Measurements from ENCODE around the gene TNFSF12.
A peak's percentile ranks its signal among the peaks of the same experiment; 100 is the strongest.

Gene TNFSF12

GRCh38 chr17:7544911-7545310, 3.9 kb upstream of the TNFSF12 start:
- DNase-seq (ENCODE audit: low read depth in 3 of 3): no peak

GRCh38 chr17:7549401-7550055, 670 bp downstream of the TNFSF12 start:
- peak in 1 of 3 experiments; percentile 37 for DNase-seq (ENCODE audit: low read depth in 3 of 3)

- no peak for DNase-seq (ENCODE audit: low read depth in 3 of 3)
Measured at GRCh38 chr17:7550344-7550743, 1.5 kb downstream of the TNFSF12 start.

GRCh38 chr17:7551396-7551795, 2.5 kb downstream of the TNFSF12 start:
- DNase-seq (ENCODE audit: low read depth in 3 of 3): no peak

- DNase-seq (ENCODE audit: low read depth in 3 of 3): no peak
Measured at GRCh38 chr17:7552621-7553051, 3.8 kb downstream of the TNFSF12 start.

GRCh38 chr17:7553356-7553755, 4.5 kb downstream of the TNFSF12 start:
- DNase-seq (ENCODE audit: low read depth in 3 of 3): no peak

- no peak for DNase-seq (ENCODE audit: low read depth in 3 of 3)
Measured at GRCh38 chr17:7555320-7555948, 6.6 kb downstream of the TNFSF12 start.

- no peak for DNase-seq (ENCODE audit: low read depth in 3 of 3)
Measured at GRCh38 chr17:7556627-7557026, 7.8 kb downstream of the TNFSF12 start.

- DNase-seq (ENCODE audit: low read depth in 3 of 3): no peak
Measured at GRCh38 chr17:7557147-7557764, 8.4 kb downstream of the TNFSF12 start.

- DNase-seq (ENCODE audit: low read depth in 3 of 3): no peak
Measured at GRCh38 chr17:7557775-7558543, 9.1 kb downstream of the TNFSF12 start.

- no peak for DNase-seq (ENCODE audit: low read depth in 3 of 3)
Measured at GRCh38 chr17:7558544-7559319, 9.9 kb downstream of the TNFSF12 start, which contains the start of gene TNFSF13. TSS of gene TNFSF13 (plus strand) at chr17:7558750. CDS start at chr17:7559040, 290 bp downstream.

GRCh38 chr17:7559320-7560171, 10.7 kb downstream of the TNFSF12 start:
- DNase-seq (ENCODE audit: low read depth in 3 of 3): no peak

GRCh38 chr17:7560172-7561027, 11.5 kb downstream of the TNFSF12 start:
- DNase-seq (ENCODE audit: low read depth in 3 of 3): peak in 1 of 3 experiments; percentile 63

GRCh38 chr17:7561028-7561575, 12.2 kb downstream of the TNFSF12 start:
- DNase-seq (ENCODE audit: low read depth in 3 of 3): peak; percentile 76 to 87 (median 78)

- DNase-seq (ENCODE audit: low read depth in 3 of 3): peak; percentile 81 to 88 (median 85)
Measured at GRCh38 chr17:7561589-7562207, 12.8 kb downstream of the TNFSF12 start, which contains the start of gene SENP3. TSS of gene SENP3 (plus strand) at chr17:7561919. CDS start at chr17:7563077, 1,158 bp downstream.

GRCh38 chr17:7562208-7562605, 13.3 kb downstream of the TNFSF12 start:
- DNase-seq (ENCODE audit: low read depth in 3 of 3): no peak

- DNase-seq (ENCODE audit: low read depth in 3 of 3): no peak
Measured at GRCh38 chr17:7563115-7563869, 14.4 kb downstream of the TNFSF12 start.

GRCh38 chr17:7569571-7569970, 20.7 kb downstream of the TNFSF12 start:
- no peak for DNase-seq (ENCODE audit: low read depth in 3 of 3)
